ENCODE results near the gene IFNGR2. TPM values are rescaled to one million over a fixed set of nuclear protein-coding genes. Genes with fewer than 3 reads are reported as not detected.
A peak's percentile ranks its signal among the peaks of the same experiment; 100 is the strongest.

The IFNGR2 gene
- total RNA-seq, 1 experiment from 2014 or later: 87.7 TPM

GRCh38 chr21:33398361-33398760 lies 4.9 kb upstream of the IFNGR2 start:
- Mint-ChIP-seq H3K9me3 (ENCODE audit: unreplicated experiment) (no peaks in the 10 kb centered on the region), H3K4me1 (ENCODE audit: insufficient read depth, unreplicated experiment) (peaks cover 31% of the 10 kb centered on the region), H3K27ac (ENCODE audit: low read depth, unreplicated experiment) (no peak overlapping the region), H3K4me3 (ENCODE audit: unreplicated experiment) (no peak overlapping the region), H3K36me3 (ENCODE audit: insufficient read depth, unreplicated experiment) (no peaks in the 10 kb centered on the region), H3K27me3 (ENCODE audit: insufficient read depth, unreplicated experiment) (no peaks in the 10 kb centered on the region)
- CTCF ChIA-PET: no interaction called here
- DNase-seq (ENCODE audit: unreplicated experiment): no peak
- intact Hi-C loops (cut with micrococcal nuclease): no loop called here
- TF ChIP-seq, protein P1, sequence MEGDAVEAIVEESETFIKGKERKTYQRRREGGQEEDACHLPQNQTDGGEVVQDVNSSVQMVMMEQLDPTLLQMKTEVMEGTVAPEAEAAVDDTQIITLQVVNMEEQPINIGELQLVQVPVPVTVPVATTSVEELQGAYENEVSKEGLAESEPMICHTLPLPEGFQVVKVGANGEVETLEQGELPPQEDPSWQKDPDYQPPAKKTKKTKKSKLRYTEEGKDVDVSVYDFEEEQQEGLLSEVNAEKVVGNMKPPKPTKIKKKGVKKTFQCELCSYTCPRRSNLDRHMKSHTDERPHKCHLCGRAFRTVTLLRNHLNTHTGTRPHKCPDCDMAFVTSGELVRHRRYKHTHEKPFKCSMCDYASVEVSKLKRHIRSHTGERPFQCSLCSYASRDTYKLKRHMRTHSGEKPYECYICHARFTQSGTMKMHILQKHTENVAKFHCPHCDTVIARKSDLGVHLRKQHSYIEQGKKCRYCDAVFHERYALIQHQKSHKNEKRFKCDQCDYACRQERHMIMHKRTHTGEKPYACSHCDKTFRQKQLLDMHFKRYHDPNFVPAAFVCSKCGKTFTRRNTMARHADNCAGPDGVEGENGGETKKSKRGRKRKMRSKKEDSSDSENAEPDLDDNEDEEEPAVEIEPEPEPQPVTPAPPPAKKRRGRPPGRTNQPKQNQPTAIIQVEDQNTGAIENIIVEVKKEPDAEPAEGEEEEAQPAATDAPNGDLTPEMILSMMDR (IDR thresholded peaks at IDR 0.05; ENCODE audit: unreplicated experiment): no peak
- BruUV-seq (replicated peaks): no TSS peak
- POLR2A ChIA-PET: interaction anchor here (0.5 kb wide), 1 partner anchor 16 kb away, joined by 3 read pairs; no protein-coding TSS in a partner anchor

- POLR2A ChIA-PET: interaction anchor here (0.6 to 15.1 kb wide), 17 partner anchors 9 to 630 kb away, joined by 3 to 236 read pairs (median 4); partner anchors contain the start of genes IFNAR1, PAXBP1, SON and TMEM50B
- peak; percentile 87 for DNase-seq (ENCODE audit: unreplicated experiment)
- no TSS peak for BruUV-seq (replicated peaks)
- intact Hi-C loops (cut with micrococcal nuclease): no loop called here
- H3K4me1 Mint-ChIP-seq (ENCODE audit: insufficient read depth, unreplicated experiment): peaks cover 26% of the 10 kb centered on the region
- no peaks in the 10 kb centered on the region for H3K9me3 Mint-ChIP-seq (ENCODE audit: unreplicated experiment)
- H3K27ac Mint-ChIP-seq (ENCODE audit: low read depth, unreplicated experiment): peak overlapping the region; percentile 63
- CTCF ChIA-PET: interaction anchor here (0.6 to 0.7 kb wide), 2 partner anchors 35 kb away, joined by 3 read pairs; no protein-coding TSS in a partner anchor
- TF ChIP-seq, protein P1 (IDR thresholded peaks at IDR 0.05; ENCODE audit: unreplicated experiment): no peak
- peaks cover 28% of the 10 kb centered on the region for H3K36me3 Mint-ChIP-seq (ENCODE audit: insufficient read depth, unreplicated experiment)
- H3K4me3 Mint-ChIP-seq (ENCODE audit: unreplicated experiment): peak overlapping the region; percentile 66
- no peaks in the 10 kb centered on the region for H3K27me3 Mint-ChIP-seq (ENCODE audit: insufficient read depth, unreplicated experiment)
Observed at GRCh38 chr21:33401630-33401992, 1.6 kb upstream of the IFNGR2 start.

- Mint-ChIP-seq H3K36me3 (ENCODE audit: insufficient read depth, unreplicated experiment) (peaks cover 29% of the 10 kb centered on the region), H3K27me3 (ENCODE audit: insufficient read depth, unreplicated experiment) (no peaks in the 10 kb centered on the region), H3K4me1 (ENCODE audit: insufficient read depth, unreplicated experiment) (peaks cover 26% of the 10 kb centered on the region), H3K9me3 (ENCODE audit: unreplicated experiment) (no peaks in the 10 kb centered on the region), H3K4me3 (ENCODE audit: unreplicated experiment) (peak overlapping the region; percentile 66), H3K27ac (ENCODE audit: low read depth, unreplicated experiment) (peak overlapping the region; percentile 63)
- CTCF ChIA-PET: interaction anchor here (0.6 to 0.7 kb wide), 2 partner anchors 21 to 34 kb away, joined by 3 read pairs; no protein-coding TSS in a partner anchor
- TF ChIP-seq, protein P1 (IDR thresholded peaks at IDR 0.05; ENCODE audit: unreplicated experiment): no peak
- intact Hi-C loops (cut with micrococcal nuclease): loop anchor here (1.0 kb wide), 1 partner anchor 19 kb away; no protein-coding TSS in a partner anchor
- peak; percentile 90 for DNase-seq (ENCODE audit: unreplicated experiment)
- POLR2A ChIA-PET: interaction anchor here (0.6 to 15.1 kb wide), 19 partner anchors 8 to 675 kb away, joined by 3 to 236 read pairs (median 6); partner anchors contain the start of genes IFNAR1, PAXBP1, SON and TMEM50B
- BruUV-seq (replicated peaks): no TSS peak
Observed at GRCh38 chr21:33402001-33402979, 923 bp upstream of the IFNGR2 start.

Measured in MCF 10A (cell line).